ENCODE measurements around the gene GNAL.

- TF ChIP-seq CTCF (IDR thresholded peaks at IDR 0.05; ENCODE audit: borderline replicate concordance, extremely low read depth, low read length, poor library complexity, severe bottlenecking), result no peak
- no peak for TF ChIP-seq EZH2 (IDR thresholded peaks at IDR 0.05; ENCODE audit: borderline replicate concordance, low read depth, low read length, severe bottlenecking)
Observed at GRCh38 chr18:11695736-11696135, 6.7 kb downstream of the GNAL start.

Data from DND-41 (cell line).